ENCODE data around the gene ARMCX1. TPM values are rescaled to one million over a fixed set of nuclear protein-coding genes. Genes with fewer than 3 reads are reported as not detected.
A peak's percentile ranks its signal among the peaks of the same experiment; 100 is the strongest.

ARMCX1 gene
- total and polyA plus RNA-seq, 2 experiments from 2014 or later, result 26.9 to 28.0 TPM

GRCh38 chrX:101550751-101551379, 518 bp downstream of the ARMCX1 start (continued):
- TF ChIP-seq CTCF (conservative IDR thresholded peaks at IDR 0.05; ENCODE audit: low read depth in 2 of 2), result no peak
- no peak for TF ChIP-seq EZH2 (IDR thresholded peaks at IDR 0.05; ENCODE audit: low read depth, unreplicated experiment)
- TF ChIP-seq NANOG (IDR thresholded peaks at IDR 0.05; ENCODE audit: borderline replicate concordance), result no peak
- no peak for TF ChIP-seq ZNF331 (CRISPR knock-in tag; IDR thresholded peaks at IDR 0.05; ENCODE audit: low read depth)
- TF ChIP-seq ZNF114 (CRISPR knock-in tag; IDR thresholded peaks at IDR 0.05), result no peak
- TF ChIP-seq JUNB (IDR thresholded peaks at IDR 0.05; ENCODE audit: unreplicated experiment), result no peak
- TF ChIP-seq EZH2phosphoT487 (IDR thresholded peaks at IDR 0.05; ENCODE audit: unreplicated experiment), result no peak

- H3K36me3 Mint-ChIP-seq (ENCODE audit: low read depth), result peaks cover 8% of the 10 kb centered on the region; the same call in 1 of the 3 replicates
- Histone ChIP-seq H3F3A (replicated peaks; ENCODE audit: low read depth) (no peaks in the 10 kb centered on the region), H3K4me2 (peak overlapping the region; percentile 88), H3K4me1 (ENCODE audit: insufficient read depth) (no peaks in the 10 kb centered on the region; the same call in 1 of the 2 replicates), H3K36me3 (ENCODE audit: insufficient read depth) (no peaks in the 10 kb centered on the region), H2AFZ (no peak overlapping the region), H3K4me3 (peak overlapping the region; percentile 68), H3K27me3 (ENCODE audit: insufficient read depth) (no peaks in the 10 kb centered on the region), H3K27ac (ENCODE audit: low read depth) (no peak overlapping the region), H3K9me2 (ENCODE audit: insufficient read depth) (no peaks in the 10 kb centered on the region), H4K20me1 (replicated peaks; ENCODE audit: insufficient read depth) (no peaks in the 10 kb centered on the region), H3K79me2 (replicated peaks; ENCODE audit: insufficient read depth) (no peaks in the 10 kb centered on the region)
- H3K4me1 Mint-ChIP-seq, result peaks cover 17% of the 10 kb centered on the region; the same call in 2 of the 3 replicates
- H3K9me3 Mint-ChIP-seq, result no peaks in the 10 kb centered on the region
- peak overlapping the region; percentile 87 for H3K4me3 Mint-ChIP-seq
- ATAC-seq (no peak), DNase-seq (ENCODE audit: low spot score) (no peak)
- peaks cover 7% of the 10 kb centered on the region for H3K27me3 Mint-ChIP-seq (ENCODE audit: insufficient read depth, low read depth, poor library complexity)
- H3K27ac Mint-ChIP-seq, result no peak overlapping the region
- TF ChIP-seq STAT1 (IDR thresholded peaks at IDR 0.05; ENCODE audit: unreplicated experiment), result no peak
- no peak for TF ChIP-seq NANOG (IDR thresholded peaks at IDR 0.05; ENCODE audit: borderline replicate concordance)
- no peak for TF ChIP-seq POLR2AphosphoS5 (IDR thresholded peaks at IDR 0.05; ENCODE audit: low read depth)
- no peak for TF ChIP-seq EZH2 (IDR thresholded peaks at IDR 0.05; ENCODE audit: low read depth, unreplicated experiment)
- no peak for TF ChIP-seq JUNB (IDR thresholded peaks at IDR 0.05; ENCODE audit: unreplicated experiment)
- no peak for TF ChIP-seq ETS1 (IDR thresholded peaks at IDR 0.05)
- no peak for TF ChIP-seq CREB1 (CRISPR knock-in tag; IDR thresholded peaks at IDR 0.05; ENCODE audit: low read depth)
- no peak for TF ChIP-seq ZNF331 (CRISPR knock-in tag; IDR thresholded peaks at IDR 0.05; ENCODE audit: low read depth)
Observed at GRCh38 chrX:101551380-101551767, 1.0 kb downstream of the ARMCX1 start.

All from GM23338 (cell line).